ENCODE results near the gene TMUB1.

TMUB1 gene

GRCh38 chr7:151110236-151110940, 27.1 kb upstream of the TMUB1 start:
- Histone ChIP-seq H3K27ac (ENCODE audit: low read length) (no peak overlapping the region), H3K4me1 (ENCODE audit: low read length) (no peaks in the 10 kb centered on the region), H3K9ac (ENCODE audit: low read length) (no peak overlapping the region), H3K9me3 (ENCODE audit: insufficient read depth, low read length) (no peaks in the 10 kb centered on the region), H2AFZ (ENCODE audit: low read depth, low read length) (no peak overlapping the region), H3K4me2 (ENCODE audit: low read length) (no peak overlapping the region), H3K79me2 (ENCODE audit: low read length) (peaks cover 12% of the 10 kb centered on the region; the same call in 1 of the 2 replicates), H3K27me3 (ENCODE audit: low read depth, low read length) (no peaks in the 10 kb centered on the region), H4K20me1 (ENCODE audit: insufficient read depth, low read length) (peaks cover 28% of the 10 kb centered on the region), H3K36me3 (replicated peaks; ENCODE audit: low read depth, low read length) (no peaks in the 10 kb centered on the region), H3K4me3 (ENCODE audit: low read length) (no peak overlapping the region)
- TF ChIP-seq EZH2phosphoT487 (IDR thresholded peaks at IDR 0.05; ENCODE audit: low read depth): no peak
- no peak for TF ChIP-seq CTCF (IDR thresholded peaks at IDR 0.05; ENCODE audit: low read depth, low read length)

GRCh38 chr7:151109094-151110048, 26.1 kb upstream of the TMUB1 start:
- Histone ChIP-seq H3K4me2 (ENCODE audit: low read length) (no peak overlapping the region), H3K79me2 (ENCODE audit: low read length) (peaks cover 16% of the 10 kb centered on the region), H3K36me3 (replicated peaks; ENCODE audit: low read depth, low read length) (no peaks in the 10 kb centered on the region), H2AFZ (ENCODE audit: low read depth, low read length) (no peak overlapping the region), H3K27me3 (ENCODE audit: low read depth, low read length) (no peaks in the 10 kb centered on the region), H3K9ac (ENCODE audit: low read length) (no peak overlapping the region), H3K27ac (ENCODE audit: low read length) (no peak overlapping the region), H3K9me3 (ENCODE audit: insufficient read depth, low read length) (no peaks in the 10 kb centered on the region), H4K20me1 (ENCODE audit: insufficient read depth, low read length) (peaks cover 32% of the 10 kb centered on the region), H3K4me1 (ENCODE audit: low read length) (no peaks in the 10 kb centered on the region), H3K4me3 (ENCODE audit: low read length) (no peak overlapping the region)
- TF ChIP-seq EZH2phosphoT487 (IDR thresholded peaks at IDR 0.05; ENCODE audit: low read depth) (no peak), CTCF (IDR thresholded peaks at IDR 0.05; ENCODE audit: low read depth, low read length) (no peak)

- no peaks in the 10 kb centered on the region for H3K4me1 ChIP-seq (ENCODE audit: low read length)
- peaks cover 46% of the 10 kb centered on the region for H4K20me1 ChIP-seq (ENCODE audit: insufficient read depth, low read length)
- H3K4me2 ChIP-seq (ENCODE audit: low read length): no peak overlapping the region
- no peak overlapping the region for H2AFZ ChIP-seq (ENCODE audit: low read depth, low read length)
- H3K27me3 ChIP-seq (ENCODE audit: low read depth, low read length): no peaks in the 10 kb centered on the region
- H3K27ac ChIP-seq (ENCODE audit: low read length): no peak overlapping the region
- H3K9me3 ChIP-seq (ENCODE audit: insufficient read depth, low read length): no peaks in the 10 kb centered on the region
- H3K79me2 ChIP-seq (ENCODE audit: low read length): peaks cover 16% of the 10 kb centered on the region
- TF ChIP-seq CTCF (IDR thresholded peaks at IDR 0.05; ENCODE audit: low read depth, low read length) (no peak), EZH2phosphoT487 (IDR thresholded peaks at IDR 0.05; ENCODE audit: low read depth) (no peak)
- no peaks in the 10 kb centered on the region for H3K36me3 ChIP-seq (replicated peaks; ENCODE audit: low read depth, low read length)
- no peak overlapping the region for H3K9ac ChIP-seq (ENCODE audit: low read length)
- H3K4me3 ChIP-seq (ENCODE audit: low read length): no peak overlapping the region
Measured at GRCh38 chr7:151107882-151108281, 24.6 kb upstream of the TMUB1 start.

Data from OCI-LY3 (cell line).